GM13976 (cell line): ENCODE measurements around the gene DXO.

Experiments
- DNase-seq: peaks from one replicate; pipeline ENCODE4 v3.0.0; 2012; ENCODE audit warnings: low spot score
- in situ Hi-C: fragments of 300-500 bp; cut with MboI; formaldehyde crosslinking; loops from one replicate; pipeline ENCODE4 v1.12.0; 2022; ENCODE audit warnings: low sequenced_read_pairs, mixed read lengths, inconsistent platforms; ENCODE audit not compliant: unreplicated experiment
- TF ChIP-seq, protein P1 (sequence below): IDR thresholded peaks from 2 replicates; pipeline ENCODE4 v1.5.1; 2012; ENCODE audit warnings: borderline replicate concordance, mild to moderate bottlenecking; ENCODE audit not compliant: insufficient read depth; ENCODE audit errors: extremely low read depth, missing control alignments, control extremely low read depth

The DXO gene

DNA sequence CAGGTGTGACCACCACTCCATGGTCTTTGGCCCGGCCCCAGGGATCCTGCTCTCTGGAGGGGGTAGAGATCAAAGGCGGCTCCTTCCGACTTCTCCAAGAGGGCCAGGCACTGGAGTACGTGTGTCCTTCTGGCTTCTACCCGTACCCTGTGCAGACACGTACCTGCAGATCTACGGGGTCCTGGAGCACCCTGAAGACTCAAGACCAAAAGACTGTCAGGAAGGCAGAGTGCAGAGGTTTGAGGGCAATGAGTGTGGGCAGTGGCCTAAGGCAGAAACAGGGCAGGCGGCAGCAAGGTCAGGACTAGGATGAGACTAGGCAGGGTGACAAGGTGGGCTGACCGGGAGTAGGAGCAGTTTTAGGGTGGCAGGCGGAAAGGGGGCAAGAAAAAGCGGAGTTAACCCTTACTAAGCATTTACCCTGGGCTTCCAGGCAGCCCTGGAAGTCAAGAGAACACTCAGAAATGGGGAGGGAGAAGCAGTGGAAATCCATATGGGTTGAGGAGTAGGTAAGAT, 25.5 kb downstream of the DXO start:
- DNase-seq: no peak
- TF ChIP-seq, protein P1, sequence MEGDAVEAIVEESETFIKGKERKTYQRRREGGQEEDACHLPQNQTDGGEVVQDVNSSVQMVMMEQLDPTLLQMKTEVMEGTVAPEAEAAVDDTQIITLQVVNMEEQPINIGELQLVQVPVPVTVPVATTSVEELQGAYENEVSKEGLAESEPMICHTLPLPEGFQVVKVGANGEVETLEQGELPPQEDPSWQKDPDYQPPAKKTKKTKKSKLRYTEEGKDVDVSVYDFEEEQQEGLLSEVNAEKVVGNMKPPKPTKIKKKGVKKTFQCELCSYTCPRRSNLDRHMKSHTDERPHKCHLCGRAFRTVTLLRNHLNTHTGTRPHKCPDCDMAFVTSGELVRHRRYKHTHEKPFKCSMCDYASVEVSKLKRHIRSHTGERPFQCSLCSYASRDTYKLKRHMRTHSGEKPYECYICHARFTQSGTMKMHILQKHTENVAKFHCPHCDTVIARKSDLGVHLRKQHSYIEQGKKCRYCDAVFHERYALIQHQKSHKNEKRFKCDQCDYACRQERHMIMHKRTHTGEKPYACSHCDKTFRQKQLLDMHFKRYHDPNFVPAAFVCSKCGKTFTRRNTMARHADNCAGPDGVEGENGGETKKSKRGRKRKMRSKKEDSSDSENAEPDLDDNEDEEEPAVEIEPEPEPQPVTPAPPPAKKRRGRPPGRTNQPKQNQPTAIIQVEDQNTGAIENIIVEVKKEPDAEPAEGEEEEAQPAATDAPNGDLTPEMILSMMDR: no peak
- in situ Hi-C loops: no loop called here

DNA sequence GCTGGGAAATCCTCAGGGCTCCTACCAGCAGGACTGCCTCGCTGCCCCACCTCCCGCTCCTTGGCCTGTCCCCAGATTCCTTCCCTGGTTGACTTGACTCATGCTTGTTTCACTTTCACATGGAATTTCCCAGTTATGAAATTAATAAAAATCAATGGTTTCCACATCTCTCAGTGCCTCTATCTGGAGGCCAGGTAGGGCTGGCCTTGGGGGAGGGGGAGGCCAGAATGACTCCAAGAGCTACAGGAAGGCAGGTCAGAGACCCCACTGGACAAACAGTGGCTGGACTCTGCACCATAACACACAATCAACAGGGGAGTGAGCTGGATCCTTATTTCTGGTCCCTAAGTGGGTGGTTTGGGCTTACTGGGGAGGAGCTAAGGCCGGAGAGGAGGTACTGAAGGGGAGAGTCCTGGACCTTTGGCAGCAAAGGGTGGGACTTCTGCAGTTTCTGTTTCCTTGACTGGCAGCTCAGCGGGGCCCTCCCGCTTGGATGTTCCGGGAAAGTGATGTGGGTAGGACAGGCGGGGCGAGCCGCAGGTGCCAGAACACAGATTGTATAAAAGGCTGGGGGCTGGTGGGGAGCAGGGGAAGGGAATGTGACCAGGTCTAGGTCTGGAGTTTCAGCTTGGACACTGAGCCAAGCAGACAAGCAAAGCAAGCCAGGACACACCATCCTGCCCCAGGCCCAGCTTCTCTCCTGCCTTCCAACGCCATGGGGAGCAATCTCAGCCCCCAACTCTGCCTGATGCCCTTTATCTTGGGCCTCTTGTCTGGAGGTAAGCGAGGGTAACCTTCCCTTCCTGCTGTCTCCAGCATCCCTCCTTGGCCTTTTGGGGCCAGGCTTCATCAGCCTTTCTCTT, 26.2 kb downstream of the DXO start, which contains the start of gene CFB:
CFB (plus strand) TSS at position 589 of the 863 bp plus-strand sequence; CDS start at position 716, 127 bp downstream.
- TF ChIP-seq, protein P1: no peak
- in situ Hi-C loops: no loop called here
- no peak for DNase-seq

DNA sequence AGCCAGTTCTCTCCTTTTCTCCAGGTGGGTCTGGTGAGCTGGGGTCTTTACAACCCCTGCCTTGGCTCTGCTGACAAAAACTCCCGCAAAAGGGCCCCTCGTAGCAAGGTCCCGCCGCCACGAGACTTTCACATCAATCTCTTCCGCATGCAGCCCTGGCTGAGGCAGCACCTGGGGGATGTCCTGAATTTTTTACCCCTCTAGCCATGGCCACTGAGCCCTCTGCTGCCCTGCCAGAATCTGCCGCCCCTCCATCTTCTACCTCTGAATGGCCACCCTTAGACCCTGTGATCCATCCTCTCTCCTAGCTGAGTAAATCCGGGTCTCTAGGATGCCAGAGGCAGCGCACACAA, 26.8 kb downstream of the DXO start:
- TF ChIP-seq, protein P1: no peak
- in situ Hi-C loops: no loop called here

DNA sequence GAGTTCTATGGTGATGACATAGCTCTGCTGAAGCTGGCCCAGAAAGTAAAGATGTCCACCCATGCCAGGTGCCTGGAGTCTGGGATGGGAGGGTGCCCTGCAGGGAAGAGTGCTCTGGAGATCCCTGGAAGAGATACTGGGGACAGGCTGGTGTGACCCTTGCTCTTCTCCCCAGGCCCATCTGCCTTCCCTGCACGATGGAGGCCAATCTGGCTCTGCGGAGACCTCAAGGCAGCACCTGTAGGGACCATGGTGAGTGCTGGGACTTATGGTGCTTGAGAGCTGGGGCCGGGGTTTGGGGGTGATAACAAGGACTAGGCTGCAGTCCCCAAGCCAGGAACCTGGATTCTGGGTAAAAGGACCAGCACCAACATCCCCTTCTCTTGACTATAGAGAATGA, 28.2 kb downstream of the DXO start:
- in situ Hi-C loops: no loop called here
- DNase-seq: no peak
- TF ChIP-seq, protein P1: no peak

More for the DNA sequence above, 26.8 kb downstream of the DXO start:
- DNase-seq: no peak

DNA sequence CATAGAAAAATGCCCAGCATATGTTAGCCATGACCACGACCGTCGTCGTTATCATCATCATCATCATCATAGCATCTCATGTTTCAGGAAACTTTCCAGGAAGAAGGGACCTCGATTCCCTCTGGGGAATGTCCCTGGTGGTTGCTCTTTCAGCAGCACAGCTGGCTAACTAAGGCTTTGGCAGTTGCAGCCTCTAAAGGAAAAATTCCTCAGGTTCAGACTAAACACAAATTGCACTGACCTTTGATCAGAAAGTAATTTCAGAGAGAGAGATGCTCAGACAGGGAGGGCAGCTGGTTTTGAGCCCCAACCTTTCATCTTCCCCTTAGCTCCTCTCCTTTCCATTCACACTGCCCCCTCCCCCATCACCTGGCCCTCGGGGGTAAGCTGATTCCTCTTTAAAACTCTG, 31.7 kb downstream of the DXO start:
- DNase-seq: no peak
- in situ Hi-C loops: no loop called here

DNA sequence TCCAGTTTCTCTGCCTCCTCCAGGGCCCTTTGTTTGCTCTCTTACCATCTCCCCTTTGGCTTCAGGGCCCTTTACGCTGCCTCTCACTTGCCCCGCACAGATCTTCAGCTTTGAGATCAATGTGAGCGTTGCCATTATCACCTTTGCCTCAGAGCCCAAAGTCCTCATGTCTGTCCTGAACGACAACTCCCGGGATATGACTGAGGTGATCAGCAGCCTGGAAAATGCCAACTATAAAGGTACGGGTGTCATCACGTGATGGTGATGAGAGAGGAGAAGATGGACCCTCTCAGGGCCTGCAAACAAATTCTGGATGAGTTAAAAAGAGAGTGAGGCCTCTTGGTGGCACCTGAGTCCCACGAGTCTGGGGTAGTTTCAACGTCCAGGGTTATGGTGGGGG, 36.1 kb downstream of the DXO start:
- TF ChIP-seq, protein P1: no peak
- in situ Hi-C loops: no loop called here
- DNase-seq: no peak

More for the DNA sequence above, 31.7 kb downstream of the DXO start:
- TF ChIP-seq, protein P1: no peak
